Measurements from ENCODE around the gene SAA1. TPM values are rescaled to one million over a fixed set of nuclear protein-coding genes. Genes with fewer than 3 reads are reported as not detected.
"Not testable (repeated sequence)": the region's sequence is repeated elsewhere in the genome, so short reads cannot be mapped to it uniquely, and the experiment has no call there.

The SAA1 gene
- total RNA-seq, 4 donors from 2014 or later, result 170 to 1,717 (median 790) TPM

GRCh38 chr11:18245396-18245795 lies 20.7 kb upstream of the SAA1 start:
- no peak for DNase-seq (ENCODE audit: low spot score)
- TF ChIP-seq, protein P1, sequence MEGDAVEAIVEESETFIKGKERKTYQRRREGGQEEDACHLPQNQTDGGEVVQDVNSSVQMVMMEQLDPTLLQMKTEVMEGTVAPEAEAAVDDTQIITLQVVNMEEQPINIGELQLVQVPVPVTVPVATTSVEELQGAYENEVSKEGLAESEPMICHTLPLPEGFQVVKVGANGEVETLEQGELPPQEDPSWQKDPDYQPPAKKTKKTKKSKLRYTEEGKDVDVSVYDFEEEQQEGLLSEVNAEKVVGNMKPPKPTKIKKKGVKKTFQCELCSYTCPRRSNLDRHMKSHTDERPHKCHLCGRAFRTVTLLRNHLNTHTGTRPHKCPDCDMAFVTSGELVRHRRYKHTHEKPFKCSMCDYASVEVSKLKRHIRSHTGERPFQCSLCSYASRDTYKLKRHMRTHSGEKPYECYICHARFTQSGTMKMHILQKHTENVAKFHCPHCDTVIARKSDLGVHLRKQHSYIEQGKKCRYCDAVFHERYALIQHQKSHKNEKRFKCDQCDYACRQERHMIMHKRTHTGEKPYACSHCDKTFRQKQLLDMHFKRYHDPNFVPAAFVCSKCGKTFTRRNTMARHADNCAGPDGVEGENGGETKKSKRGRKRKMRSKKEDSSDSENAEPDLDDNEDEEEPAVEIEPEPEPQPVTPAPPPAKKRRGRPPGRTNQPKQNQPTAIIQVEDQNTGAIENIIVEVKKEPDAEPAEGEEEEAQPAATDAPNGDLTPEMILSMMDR (IDR thresholded peaks at IDR 0.05), result no peak
- peak; percentile 57 for ATAC-seq (ENCODE audit: low FRiP score)

GRCh38 chr11:18246379-18247190 lies 19.5 kb upstream of the SAA1 start:
- ATAC-seq (ENCODE audit: low FRiP score), result peak; percentile 32
- not testable (repeated sequence) for DNase-seq (ENCODE audit: low spot score)

DNA sequence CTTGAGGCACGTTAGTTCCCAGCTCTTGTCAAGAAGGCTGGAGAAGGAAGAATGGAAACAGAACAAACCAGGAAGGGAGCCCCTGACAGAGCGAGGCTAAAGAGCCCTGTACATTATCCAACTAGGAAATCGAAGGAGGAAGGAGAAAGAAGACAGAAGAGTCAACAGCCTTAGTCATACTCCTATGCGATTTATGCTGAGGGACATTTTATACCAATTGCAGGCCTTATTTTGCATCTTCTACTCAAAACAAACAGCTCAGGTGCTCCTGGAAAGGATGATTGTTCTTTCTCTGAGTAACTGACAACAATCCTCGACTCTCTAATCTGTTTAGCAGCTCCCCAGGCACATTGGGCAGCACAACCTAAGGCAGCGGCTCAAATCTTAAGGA lies 18.9 kb upstream of the SAA1 start:
- DNase-seq (ENCODE audit: low spot score); ATAC-seq (ENCODE audit: low FRiP score): not testable (repeated sequence)

GRCh38 chr11:18248561-18248960 lies 17.5 kb upstream of the SAA1 start, which contains the start of gene SAA2:
SAA2 (minus strand) TSS chr11:18248668; CDS start chr11:18248011, 657 bp downstream.
- TF ChIP-seq, protein P1 (IDR thresholded peaks at IDR 0.05), result no peak
- ATAC-seq (ENCODE audit: low FRiP score) (no peak), DNase-seq (ENCODE audit: low spot score) (no peak)

DNA sequence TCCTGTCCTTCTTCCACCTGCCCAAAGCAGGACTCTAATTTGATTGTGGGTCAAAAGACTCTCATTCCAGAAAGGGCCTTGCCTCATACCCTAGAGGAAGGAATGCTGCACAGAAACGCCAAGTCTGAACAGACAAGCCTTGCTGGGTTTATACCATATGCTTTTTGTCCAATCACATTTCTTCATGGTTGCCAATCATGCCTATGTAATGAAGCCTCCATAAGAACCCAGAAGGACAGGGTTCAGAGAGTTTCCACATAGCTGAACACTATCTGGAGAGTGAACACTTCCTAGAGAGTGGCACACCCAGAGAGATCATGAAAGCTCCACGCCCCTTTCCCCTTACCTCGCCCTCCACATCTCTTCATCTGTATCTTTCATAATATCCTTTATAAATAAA lies 12.8 kb upstream of the SAA1 start:
- DNase-seq (ENCODE audit: low spot score) (no peak), ATAC-seq (ENCODE audit: low FRiP score) (no peak)
- TF ChIP-seq, protein P1 (IDR thresholded peaks at IDR 0.05), result no peak

GRCh38 chr11:18253778-18254338 lies 12.2 kb upstream of the SAA1 start:
- TF ChIP-seq, protein P1 (IDR thresholded peaks at IDR 0.05), result no peak
- no peak for DNase-seq (ENCODE audit: low spot score)
- ATAC-seq (ENCODE audit: low FRiP score), result no peak

- ATAC-seq (ENCODE audit: low FRiP score) (no peak), DNase-seq (ENCODE audit: low spot score) (no peak)
- TF ChIP-seq, protein P1 (IDR thresholded peaks at IDR 0.05), result no peak
Measured at GRCh38 chr11:18254781-18255361, 11.2 kb upstream of the SAA1 start.

- TF ChIP-seq, protein P1 (IDR thresholded peaks at IDR 0.05), result no peak
- ATAC-seq (ENCODE audit: low FRiP score) (no peak), DNase-seq (ENCODE audit: low spot score) (no peak)
Measured at GRCh38 chr11:18259259-18259658, 6.8 kb upstream of the SAA1 start.

Measured in omental fat pad (tissue), 4 donors.